GM12891 (cell line): Measurements from ENCODE around the gene ZDHHC24.

Experiments used
- POLR2A ChIP-seq: IDR thresholded peaks from 2 replicates; pipeline ENCODE4 v1.6.1; 2011; ENCODE audit warnings: low read depth, low read length, control low read depth
- POLR2AphosphoS5 ChIP-seq: IDR thresholded peaks from 2 replicates; pipeline ENCODE4 v1.6.1; 2011; ENCODE audit warnings: low read depth, low read length, control low read depth
- TAF1 ChIP-seq: IDR thresholded peaks from 2 replicates; pipeline ENCODE4 v1.6.1; 2011; ENCODE audit warnings: low read depth, low read length, control low read depth

- TF ChIP-seq TAF1: no peak
- TF ChIP-seq POLR2A: no peak
- TF ChIP-seq POLR2AphosphoS5: no peak
Measured at GRCh38 chr11:66542362-66542761, 3.5 kb downstream of the ZDHHC24 start.
